ENCODE data around the gene GALNT6. TPM values are rescaled to one million over a fixed set of nuclear protein-coding genes. Genes with fewer than 3 reads are reported as not detected.

Gene GALNT6
- total RNA-seq, 1 experiment from 2014 or later, result 6.5 TPM

DNA sequence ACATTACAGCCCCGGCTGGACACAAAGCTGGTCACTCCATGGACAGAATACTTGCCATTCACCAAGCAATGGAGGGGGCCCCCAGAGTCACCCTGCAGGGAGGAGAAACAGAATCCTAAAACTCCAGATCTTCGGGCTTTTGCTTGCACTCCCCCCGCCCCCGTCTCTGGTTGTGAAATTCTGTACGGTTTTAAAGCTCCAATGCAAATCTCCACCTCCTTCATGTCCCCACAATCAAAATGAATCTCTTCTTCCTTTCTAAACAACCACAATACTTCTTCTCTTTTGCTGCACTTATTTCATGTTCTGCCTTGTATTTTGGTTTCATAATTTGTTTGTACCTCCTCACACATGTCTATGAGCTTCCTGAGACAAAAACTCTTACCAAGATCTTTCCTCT is 61.5 kb downstream of the GALNT6 start:
- no peak for ATAC-seq
- H3K36me3 ChIP-seq (ENCODE audit: control insufficient read depth, insufficient read depth, low read length), result no peaks in the 10 kb centered on the region
- H3K27ac ChIP-seq (ENCODE audit: low read length), result no peak overlapping the region
- CTCF ChIA-PET, result interaction anchor here (0.5 kb wide), 1 partner anchor 24 kb away, joined by 3 read pairs; no protein-coding TSS in a partner anchor
- no peaks in the 10 kb centered on the region for H3K27me3 ChIP-seq (ENCODE audit: control insufficient read depth, insufficient read depth, low read length)
- intact Hi-C loops (cut with micrococcal nuclease; ENCODE audit: unreplicated experiment) (no loop called here), in situ Hi-C loops (cut with HindIII; ENCODE audit: low pct_unique_long_range_greater_than_20kb, low sequenced_read_pairs) (no loop called here)
- no peak for DNase-seq (ENCODE audit: low read depth, low spot score)
- TF ChIP-seq SIN3A (IDR thresholded peaks at IDR 0.05; ENCODE audit: borderline replicate concordance, insufficient read depth, low read depth, low read length) (no peak), TCF7L2 (IDR thresholded peaks at IDR 0.05; ENCODE audit: low read depth, low read length) (no peak), POLR2AphosphoS5 (IDR thresholded peaks at IDR 0.05; ENCODE audit: low read depth, low read length) (no peak)
- TF ChIP-seq, protein P1, sequence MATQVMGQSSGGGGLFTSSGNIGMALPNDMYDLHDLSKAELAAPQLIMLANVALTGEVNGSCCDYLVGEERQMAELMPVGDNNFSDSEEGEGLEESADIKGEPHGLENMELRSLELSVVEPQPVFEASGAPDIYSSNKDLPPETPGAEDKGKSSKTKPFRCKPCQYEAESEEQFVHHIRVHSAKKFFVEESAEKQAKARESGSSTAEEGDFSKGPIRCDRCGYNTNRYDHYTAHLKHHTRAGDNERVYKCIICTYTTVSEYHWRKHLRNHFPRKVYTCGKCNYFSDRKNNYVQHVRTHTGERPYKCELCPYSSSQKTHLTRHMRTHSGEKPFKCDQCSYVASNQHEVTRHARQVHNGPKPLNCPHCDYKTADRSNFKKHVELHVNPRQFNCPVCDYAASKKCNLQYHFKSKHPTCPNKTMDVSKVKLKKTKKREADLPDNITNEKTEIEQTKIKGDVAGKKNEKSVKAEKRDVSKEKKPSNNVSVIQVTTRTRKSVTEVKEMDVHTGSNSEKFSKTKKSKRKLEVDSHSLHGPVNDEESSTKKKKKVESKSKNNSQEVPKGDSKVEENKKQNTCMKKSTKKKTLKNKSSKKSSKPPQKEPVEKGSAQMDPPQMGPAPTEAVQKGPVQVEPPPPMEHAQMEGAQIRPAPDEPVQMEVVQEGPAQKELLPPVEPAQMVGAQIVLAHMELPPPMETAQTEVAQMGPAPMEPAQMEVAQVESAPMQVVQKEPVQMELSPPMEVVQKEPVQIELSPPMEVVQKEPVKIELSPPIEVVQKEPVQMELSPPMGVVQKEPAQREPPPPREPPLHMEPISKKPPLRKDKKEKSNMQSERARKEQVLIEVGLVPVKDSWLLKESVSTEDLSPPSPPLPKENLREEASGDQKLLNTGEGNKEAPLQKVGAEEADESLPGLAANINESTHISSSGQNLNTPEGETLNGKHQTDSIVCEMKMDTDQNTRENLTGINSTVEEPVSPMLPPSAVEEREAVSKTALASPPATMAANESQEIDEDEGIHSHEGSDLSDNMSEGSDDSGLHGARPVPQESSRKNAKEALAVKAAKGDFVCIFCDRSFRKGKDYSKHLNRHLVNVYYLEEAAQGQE (IDR thresholded peaks at IDR 0.05; ENCODE audit: insufficient read depth in 1 of 2, low read depth in 2 of 2, low read length in 1 of 2), result no peak
- TF ChIP-seq, protein P2, sequence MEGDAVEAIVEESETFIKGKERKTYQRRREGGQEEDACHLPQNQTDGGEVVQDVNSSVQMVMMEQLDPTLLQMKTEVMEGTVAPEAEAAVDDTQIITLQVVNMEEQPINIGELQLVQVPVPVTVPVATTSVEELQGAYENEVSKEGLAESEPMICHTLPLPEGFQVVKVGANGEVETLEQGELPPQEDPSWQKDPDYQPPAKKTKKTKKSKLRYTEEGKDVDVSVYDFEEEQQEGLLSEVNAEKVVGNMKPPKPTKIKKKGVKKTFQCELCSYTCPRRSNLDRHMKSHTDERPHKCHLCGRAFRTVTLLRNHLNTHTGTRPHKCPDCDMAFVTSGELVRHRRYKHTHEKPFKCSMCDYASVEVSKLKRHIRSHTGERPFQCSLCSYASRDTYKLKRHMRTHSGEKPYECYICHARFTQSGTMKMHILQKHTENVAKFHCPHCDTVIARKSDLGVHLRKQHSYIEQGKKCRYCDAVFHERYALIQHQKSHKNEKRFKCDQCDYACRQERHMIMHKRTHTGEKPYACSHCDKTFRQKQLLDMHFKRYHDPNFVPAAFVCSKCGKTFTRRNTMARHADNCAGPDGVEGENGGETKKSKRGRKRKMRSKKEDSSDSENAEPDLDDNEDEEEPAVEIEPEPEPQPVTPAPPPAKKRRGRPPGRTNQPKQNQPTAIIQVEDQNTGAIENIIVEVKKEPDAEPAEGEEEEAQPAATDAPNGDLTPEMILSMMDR (IDR thresholded peaks at IDR 0.05), result no peak
- H3K9me3 ChIP-seq (ENCODE audit: control insufficient read depth, insufficient read depth, low read depth, low read length), result no peaks in the 10 kb centered on the region
- no TSS peak for BruUV-seq (replicated peaks)
- no peaks in the 10 kb centered on the region for H3K4me1 ChIP-seq (ENCODE audit: control insufficient read depth, insufficient read depth, low read length)
- POLR2A ChIA-PET, result interaction anchor here (0.6 kb wide), 1 partner anchor 324 kb away, joined by 6 read pairs; no protein-coding TSS in a partner anchor
- H3K4me3 ChIP-seq (ENCODE audit: low read depth in 2 of 2, low read length in 2 of 2), result no peak overlapping the region

DNA sequence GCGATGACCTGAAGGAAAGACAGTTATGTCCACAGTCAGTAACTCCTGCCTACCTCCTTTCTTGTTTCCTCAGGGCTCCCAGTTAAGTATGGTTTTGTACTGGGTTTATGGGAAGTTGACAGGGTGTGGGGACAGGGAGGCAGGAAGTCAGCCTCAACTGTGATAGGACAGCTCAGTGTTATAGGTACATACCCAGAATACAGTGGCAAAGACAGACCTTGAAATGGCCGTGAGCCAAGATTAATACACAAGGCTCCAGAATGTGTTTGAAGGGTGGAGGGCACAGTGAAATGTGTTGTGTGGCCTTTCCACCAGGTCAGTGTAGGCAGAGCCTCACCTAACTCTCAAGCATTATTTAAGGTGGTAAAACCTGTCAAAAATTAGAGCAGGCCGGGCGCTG is 62.6 kb downstream of the GALNT6 start:
- BruUV-seq (replicated peaks), result no TSS peak
- CTCF ChIA-PET, result no interaction called here
- DNase-seq (ENCODE audit: low read depth, low spot score) (no peak), ATAC-seq (no peak)
- intact Hi-C loops (cut with micrococcal nuclease; ENCODE audit: unreplicated experiment) (no loop called here), in situ Hi-C loops (cut with HindIII; ENCODE audit: low pct_unique_long_range_greater_than_20kb, low sequenced_read_pairs) (no loop called here)
- POLR2A ChIA-PET, result interaction anchor here (0.5 kb wide), 1 partner anchor 74 kb away, joined by 3 read pairs; no protein-coding TSS in a partner anchor
- Histone ChIP-seq H3K27ac (ENCODE audit: low read length) (no peak overlapping the region), H3K4me1 (ENCODE audit: control insufficient read depth, insufficient read depth, low read length) (no peaks in the 10 kb centered on the region), H3K4me3 (ENCODE audit: low read depth in 2 of 2, low read length in 2 of 2) (no peak overlapping the region), H3K36me3 (ENCODE audit: control insufficient read depth, insufficient read depth, low read length) (no peaks in the 10 kb centered on the region), H3K9me3 (ENCODE audit: control insufficient read depth, insufficient read depth, low read depth, low read length) (no peaks in the 10 kb centered on the region), H3K27me3 (ENCODE audit: control insufficient read depth, insufficient read depth, low read length) (no peaks in the 10 kb centered on the region)
- no peak for TF ChIP-seq TCF7L2 (IDR thresholded peaks at IDR 0.05; ENCODE audit: low read depth, low read length)
- TF ChIP-seq SIN3A (IDR thresholded peaks at IDR 0.05; ENCODE audit: borderline replicate concordance, insufficient read depth, low read depth, low read length), result no peak
- no peak for TF ChIP-seq POLR2AphosphoS5 (IDR thresholded peaks at IDR 0.05; ENCODE audit: low read depth, low read length)
- TF ChIP-seq, protein P2 (IDR thresholded peaks at IDR 0.05), result no peak
- TF ChIP-seq, protein P1 (IDR thresholded peaks at IDR 0.05; ENCODE audit: insufficient read depth in 1 of 2, low read depth in 2 of 2, low read length in 1 of 2), result no peak

Measured in Panc1 (cell line).